HCT116 (cell line): ENCODE results near the gene SNAP47. TPM values are rescaled to one million over a fixed set of nuclear protein-coding genes. Genes with fewer than 3 reads are reported as not detected.

Source experiments
- ATAC-seq: fragments of 200-7000 bp; cut with Tn5 transposase; 2 replicates; pipeline ENCODE4 v1.9.1; 2020; ENCODE audit warnings: mild to moderate bottlenecking, moderate library complexity
- Bru-seq: library from RNA; stranded (reverse); fragments of 400-500 nt; gene quantifications from one replicate; lab custom pipeline; 2021; lab: Mats Ljungman, UMichigan
- BruChase-seq, 2 experiments: library from RNA; stranded (reverse); fragments of 400-500 nt; gene quantifications; one replicate each; lab custom pipeline; 2021; lab: Mats Ljungman, UMichigan
- BruUV-seq: library from RNA; stranded (reverse); fragments of 400-500 nt; replicated peaks from 2 replicates; lab custom pipeline; 2021; lab: Mats Ljungman, UMichigan
- CTCF ChIA-PET: fragments of 300-600 bp; sonication (Branson Sonifier 250); formaldehyde crosslinking; loops from one replicate; lab custom pipeline; 2021; ENCODE audit warnings: antibody characterized with exemption; lab: Charles Lee
- POLR2A ChIA-PET: fragments of 300-600, 350-600 bp; sonication (Branson Sonifier 250); formaldehyde crosslinking; loops from one replicate; lab custom pipeline; 2021; ENCODE audit warnings: antibody characterized with exemption; lab: Charles Lee
- RAD21 ChIA-PET, 2 experiments: fragments of 300-600 bp; sonication (Branson Sonifier 250); formaldehyde crosslinking; loops; one replicate each; lab custom pipeline; 2023; ENCODE audit warnings: low total read pairs in 2 of 2; ENCODE audit not compliant: uncharacterized antibody in 2 of 2, unreplicated experiment in 2 of 2, low non-redundant PET in 1 of 2; lab: Charles Lee
- DNase-seq: peaks from one replicate; pipeline ENCODE4 v3.0.0-alpha.2; 2010; ENCODE audit warnings: low read depth, low spot score
- H2AFZ ChIP-seq: fragments of 200-600 bp; shearing (Covaris generic), sonication (generic); 2 replicates; pipeline ENCODE4 v1.6.1; 2017; ENCODE audit warnings: low read depth, mixed run types, mixed read lengths, antibody characterized with exemption, low read length; ENCODE audit not compliant: poor library complexity, severe bottlenecking
- H3K27ac ChIP-seq: 2 replicates; pipeline ENCODE4 v1.5.1; 2012; ENCODE audit warnings: low read depth, low read length
- H3K27me3 ChIP-seq: fragments of 200-600 bp; sonication (generic); 2 replicates; pipeline ENCODE4 v1.6.1; 2016; ENCODE audit warnings: mixed run types, low read length, mixed read lengths; ENCODE audit not compliant: insufficient read depth
- H3K36me3 ChIP-seq, 2 experiments: fragments of 200-500 bp in 1 of 2; fragments of 200-600 bp in 1 of 2; sonication (Bioruptor generic) in 1 of 2; sonication (generic) in 1 of 2; 2 replicates each; pipeline versions ENCODE4 v1.5.1 to v1.6.1; 2014 to 2016; ENCODE audit warnings: low read length in 2 of 2, inconsistent platforms in 1 of 2, mixed read lengths in 1 of 2, mixed run types in 1 of 2; ENCODE audit not compliant: insufficient read depth in 2 of 2, control insufficient read depth in 1 of 2
- H3K4me1 ChIP-seq, 2 experiments: fragments of 200-600 bp in 1 of 2; sonication (generic) in 1 of 2; 2 replicates each; pipeline versions ENCODE4 v1.5.1 to v1.6.1; 2012 to 2017; ENCODE audit warnings: low read length in 2 of 2, inconsistent platforms in 1 of 2, mild to moderate bottlenecking in 1 of 2, mixed read lengths in 1 of 2, mixed run types in 1 of 2, moderate library complexity in 1 of 2; ENCODE audit not compliant: insufficient read depth in 2 of 2, control insufficient read depth in 1 of 2
- H3K4me2 ChIP-seq: fragments of 200-600 bp; sonication (generic); 2 replicates; pipeline ENCODE4 v1.6.1; 2017; ENCODE audit warnings: mixed run types, low read length, mixed read lengths
- H3K4me3 ChIP-seq, 2 experiments: fragments of 200-600 bp in 1 of 2; sonication (generic) in 1 of 2; replicated peaks in 1 of 2; 2 replicates each; pipeline ENCODE4 v1.5.1; 2011 to 2016; ENCODE audit warnings: low read length in 2 of 2, control low read depth in 1 of 2, low read depth in 1 of 2, mild to moderate bottlenecking in 1 of 2, mixed read lengths in 1 of 2, mixed run types in 1 of 2
- H3K79me2 ChIP-seq: fragments of 200-600 bp; sonication (generic); 2 replicates; pipeline ENCODE4 v1.6.1; 2017; ENCODE audit warnings: mild to moderate bottlenecking, mixed run types, low read length, moderate library complexity, mixed read lengths; ENCODE audit not compliant: insufficient read depth
- H3K9ac ChIP-seq: fragments of 200-600 bp; sonication (generic); 2 replicates; pipeline ENCODE4 v1.6.1; 2016; ENCODE audit warnings: low read length, mixed read lengths
- H3K9me2 ChIP-seq: fragments of 200-600 bp; sonication (generic), shearing (Covaris generic); 2 replicates; pipeline ENCODE4 v1.6.1; 2017; ENCODE audit warnings: mixed run types, mild to moderate bottlenecking, moderate library complexity; ENCODE audit not compliant: insufficient read depth
- H3K9me3 ChIP-seq, 2 experiments: fragments of 200-500 bp in 1 of 2; fragments of 200-600 bp in 1 of 2; sonication (Bioruptor generic) in 1 of 2; sonication (generic) in 1 of 2; 2 replicates each; pipeline ENCODE4 v1.6.1; 2014 to 2017; ENCODE audit warnings: low read length in 2 of 2, mixed read lengths in 2 of 2, inconsistent platforms in 1 of 2, low read depth in 1 of 2, mild to moderate bottlenecking in 1 of 2, mixed run types in 1 of 2, moderate library complexity in 1 of 2; ENCODE audit not compliant: control insufficient read depth in 1 of 2, insufficient read depth in 1 of 2
- H4K20me1 ChIP-seq: fragments of 200-600 bp; sonication (generic), shearing (Covaris generic); 2 replicates; pipeline ENCODE4 v1.6.1; 2017; ENCODE audit warnings: mixed run types, mild to moderate bottlenecking, moderate library complexity; ENCODE audit not compliant: insufficient read depth
- CBX3 ChIP-seq: IDR thresholded peaks from 2 replicates; pipeline ENCODE4 v1.6.1; 2012; ENCODE audit warnings: low read depth
- EGR1 ChIP-seq: IDR thresholded peaks from 2 replicates; pipeline ENCODE4 v1.6.1; 2012; ENCODE audit warnings: low read depth
- EZH2 ChIP-seq: fragments of 200-600 bp; sonication (generic); IDR thresholded peaks from 2 replicates; pipeline ENCODE4 v1.6.1; 2017; ENCODE audit warnings: antibody characterized with exemption, mixed run types
- FOSL1 ChIP-seq: IDR thresholded peaks from 2 replicates; pipeline ENCODE4 v1.6.1; 2012; ENCODE audit warnings: low read depth
- JUND ChIP-seq: IDR thresholded peaks from 2 replicates; pipeline ENCODE4 v1.6.1; 2012
- POLR2A ChIP-seq: IDR thresholded peaks from 2 replicates; pipeline ENCODE4 v1.7.0; 2011; ENCODE audit warnings: borderline replicate concordance; ENCODE audit not compliant: insufficient read depth, insufficient read length; ENCODE audit errors: extremely low read depth
- POLR2AphosphoS5 ChIP-seq: IDR thresholded peaks from 2 replicates; pipeline ENCODE4 v1.6.1; 2011; ENCODE audit warnings: mild to moderate bottlenecking, low read depth, low read length, moderate library complexity
- SIN3A ChIP-seq: IDR thresholded peaks from 2 replicates; pipeline ENCODE4 v1.6.1; 2012; ENCODE audit warnings: low read depth
- SRF ChIP-seq: IDR thresholded peaks from 2 replicates; pipeline ENCODE4 v1.6.1; 2012; ENCODE audit warnings: low read depth
- TCF7L2 ChIP-seq: IDR thresholded peaks from 2 replicates; pipeline ENCODE4 v1.7.0; 2011; ENCODE audit warnings: borderline replicate concordance, inconsistent platforms; ENCODE audit not compliant: insufficient read depth, insufficient read length; ENCODE audit errors: extremely low read depth
- YY1 ChIP-seq: IDR thresholded peaks from 2 replicates; pipeline ENCODE4 v1.6.1; 2011; ENCODE audit warnings: low read length, low read depth, moderate library complexity, mild to moderate bottlenecking; ENCODE audit not compliant: insufficient replicate concordance; ENCODE audit errors: extremely low read depth
- ZFX ChIP-seq: fragments of 450-650 bp; IDR thresholded peaks from 2 replicates; pipeline ENCODE4 v1.6.1; 2017
- ZNF274 ChIP-seq: fragments of 200-500 bp; sonication (Bioruptor generic); IDR thresholded peaks from 2 replicates; pipeline ENCODE4 v1.6.1; 2014; ENCODE audit warnings: mild to moderate bottlenecking, low read depth, low read length, inconsistent platforms
- intact Hi-C: fragments of 100-400 bp; cut with micrococcal nuclease; formaldehyde crosslinking; loops from 2 replicates; pipeline ENCODE4 v1.10.0; 2022
- long read RNA-seq: library from polyadenylated mRNA; unstranded; transcript quantifications from one replicate; pipeline ENCODE4 v2.0.0, GENCODE V29; 2021; ENCODE audit not compliant: unreplicated experiment
- polyA plus RNA-seq: library from polyadenylated mRNA; unstranded; fragments of >200 nt; gene quantifications from 2 replicates; pipeline ENCODE4 v1.2.1, GENCODE V29; 2012; ENCODE audit warnings: missing spikeins
- total RNA-seq: library from RNA; stranded (reverse); gene quantifications from one replicate; pipeline ENCODE4 v1.2.1, GENCODE V29; 2021; ENCODE audit not compliant: unreplicated experiment
- TF ChIP-seq, protein P1 (sequence below): IDR thresholded peaks from 2 replicates; pipeline ENCODE4 v1.6.1; 2011; ENCODE audit warnings: mild to moderate bottlenecking, low read length, moderate library complexity; ENCODE audit not compliant: insufficient replicate concordance; ENCODE audit errors: extremely low read depth
- TF ChIP-seq, protein P2 (sequence below): IDR thresholded peaks from 2 replicates; pipeline ENCODE4 v1.6.1; 2012

Gene SNAP47, protein sequence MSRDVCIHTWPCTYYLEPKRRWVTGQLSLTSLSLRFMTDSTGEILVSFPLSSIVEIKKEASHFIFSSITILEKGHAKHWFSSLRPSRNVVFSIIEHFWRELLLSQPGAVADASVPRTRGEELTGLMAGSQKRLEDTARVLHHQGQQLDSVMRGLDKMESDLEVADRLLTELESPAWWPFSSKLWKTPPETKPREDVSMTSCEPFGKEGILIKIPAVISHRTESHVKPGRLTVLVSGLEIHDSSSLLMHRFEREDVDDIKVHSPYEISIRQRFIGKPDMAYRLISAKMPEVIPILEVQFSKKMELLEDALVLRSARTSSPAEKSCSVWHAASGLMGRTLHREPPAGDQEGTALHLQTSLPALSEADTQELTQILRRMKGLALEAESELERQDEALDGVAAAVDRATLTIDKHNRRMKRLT
- total RNA-seq: 37.9 TPM
- 30.3 and 31.9 TPM in 2 replicates for polyA plus RNA-seq
- percentile 59 among the genes with signal in this experiment for Bru-seq, nascent RNA
- BruChase-seq, experiment 1, labeled RNA remaining after a 6-hour chase: percentile 64 among the genes with signal in this experiment
- percentile 69 among the genes with signal in this experiment for BruChase-seq, experiment 2, labeled RNA remaining after a 2-hour chase
- long read RNA-seq, transcript SNAP47-202 (5 exons, 2,362 nt): major isoform, 46 of 73 reads
- long read RNA-seq, partial matches to known transcripts: 11 of 73 reads
- long read RNA-seq, other reads (novel, unspliced or antisense): 14 of 73 reads

DNA sequence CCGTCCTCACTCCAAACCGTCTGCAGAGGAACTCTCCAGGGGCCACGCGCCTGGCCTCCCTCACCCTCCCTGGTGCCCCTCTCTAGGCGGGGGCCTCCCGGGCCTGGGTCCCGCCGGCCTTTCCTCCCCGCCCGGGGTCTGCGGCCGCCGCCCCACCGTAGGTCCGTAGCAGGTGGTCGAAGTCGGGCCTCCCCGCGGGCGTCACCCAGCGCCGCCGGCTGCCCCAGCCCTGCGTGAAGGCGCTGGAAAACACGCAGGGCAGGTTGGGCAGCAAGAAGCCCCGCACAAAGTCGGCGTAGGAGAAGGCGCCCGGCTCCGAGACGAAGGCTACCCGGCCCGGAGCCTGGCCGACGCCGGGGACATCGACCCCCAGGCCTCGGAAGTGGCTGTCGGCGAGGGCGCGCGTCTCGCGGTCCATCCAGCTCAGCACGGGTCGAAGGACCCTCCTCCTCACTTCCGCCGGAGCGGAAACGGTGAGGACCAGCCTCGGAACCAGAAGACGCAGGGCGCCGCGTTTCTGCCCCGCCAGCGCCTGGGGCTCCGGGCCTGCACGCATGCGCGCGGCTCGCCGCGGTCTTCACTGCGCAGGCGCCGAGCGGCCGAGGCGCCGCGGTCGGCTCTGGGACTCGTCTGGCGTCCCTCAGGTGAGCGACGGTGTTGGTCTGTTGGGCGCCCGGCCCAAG, at the start of gene SNAP47, which contains the start of gene JMJD4:
SNAP47 (plus strand) TSS at position 580 of the 683 bp plus-strand sequence. CDS start 12,302 bp downstream, outside the sequence.
JMJD4 (minus strand) TSS at position 447 of the 683 bp plus-strand sequence; CDS start at position 418, 29 bp downstream.
- Histone ChIP-seq H3K9ac (peak within 1 kb of the TSS; percentile 90), H2AFZ (peak within 1 kb of the TSS; percentile 54), H3K27ac (peak within 1 kb of the TSS; percentile 81), H3K9me2 (no peaks in the 10 kb centered on the region), H3K79me2 (peaks cover 72% of the 10 kb centered on the region), H3K4me2 (peak within 1 kb of the TSS; percentile 90), H3K4me3 (peak within 1 kb of the TSS; percentile 81 to 98), H4K20me1 (no peaks in the 10 kb centered on the region), H3K9me3 (no peaks in the 10 kb centered on the region), H3K36me3 (peaks cover 3 to 16% of the 10 kb centered on the region in 2 experiments; a peak in 3 of 4 replicates), H3K27me3 (no peaks in the 10 kb centered on the region), H3K4me1 (peaks cover 11 to 25% of the 10 kb centered on the region in 2 experiments)
- intact Hi-C loops: loop anchor here (2.0 kb wide), 1 partner anchor 212 kb away; the partner anchor contains the start of gene WNT9A
- RAD21 ChIA-PET: interaction anchor here in 1 of 2 experiments (0.8 kb wide), 1 partner anchor 218 kb away, joined by 3 read pairs; no protein-coding TSS in a partner anchor
- POLR2A ChIA-PET: no interaction called here
- peak; percentile 81 for DNase-seq
- TF ChIP-seq, protein P1, sequence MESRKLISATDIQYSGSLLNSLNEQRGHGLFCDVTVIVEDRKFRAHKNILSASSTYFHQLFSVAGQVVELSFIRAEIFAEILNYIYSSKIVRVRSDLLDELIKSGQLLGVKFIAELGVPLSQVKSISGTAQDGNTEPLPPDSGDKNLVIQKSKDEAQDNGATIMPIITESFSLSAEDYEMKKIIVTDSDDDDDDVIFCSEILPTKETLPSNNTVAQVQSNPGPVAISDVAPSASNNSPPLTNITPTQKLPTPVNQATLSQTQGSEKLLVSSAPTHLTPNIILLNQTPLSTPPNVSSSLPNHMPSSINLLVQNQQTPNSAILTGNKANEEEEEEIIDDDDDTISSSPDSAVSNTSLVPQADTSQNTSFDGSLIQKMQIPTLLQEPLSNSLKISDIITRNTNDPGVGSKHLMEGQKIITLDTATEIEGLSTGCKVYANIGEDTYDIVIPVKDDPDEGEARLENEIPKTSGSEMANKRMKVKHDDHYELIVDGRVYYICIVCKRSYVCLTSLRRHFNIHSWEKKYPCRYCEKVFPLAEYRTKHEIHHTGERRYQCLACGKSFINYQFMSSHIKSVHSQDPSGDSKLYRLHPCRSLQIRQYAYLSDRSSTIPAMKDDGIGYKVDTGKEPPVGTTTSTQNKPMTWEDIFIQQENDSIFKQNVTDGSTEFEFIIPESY: peak; percentile 73
- TF ChIP-seq, protein P2, sequence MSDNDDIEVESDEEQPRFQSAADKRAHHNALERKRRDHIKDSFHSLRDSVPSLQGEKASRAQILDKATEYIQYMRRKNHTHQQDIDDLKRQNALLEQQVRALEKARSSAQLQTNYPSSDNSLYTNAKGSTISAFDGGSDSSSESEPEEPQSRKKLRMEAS: no peak
- TF ChIP-seq JUND (no peak), ZFX (peak; percentile 93), EGR1 (no peak), POLR2AphosphoS5 (peak; percentile 95), SRF (no peak), TCF7L2 (peak; percentile 39), YY1 (peak; percentile 86), POLR2A (peak; percentile 77), FOSL1 (no peak), EZH2 (no peak), ZNF274 (no peak), CBX3 (no peak), SIN3A (no peak)
- TF ChIP-seq, all 23 proteins: peak for 6
- BruUV-seq: no TSS peak
- CTCF ChIA-PET: no interaction called here
- peak; percentile 89 for ATAC-seq
